DND-41 (cell line): ENCODE data around the gene TMTC2.

Experiments used
- EZH2 ChIP-seq: IDR thresholded peaks from 3 replicates; pipeline ENCODE4 v1.6.1; 2012; ENCODE audit warnings: borderline replicate concordance, low read depth, mild to moderate bottlenecking, moderate library complexity, low read length, inconsistent platforms; ENCODE audit not compliant: severe bottlenecking
- TF ChIP-seq, protein P1 (sequence below): IDR thresholded peaks from 2 replicates; pipeline ENCODE4 v1.5.1; 2012; ENCODE audit warnings: borderline replicate concordance, low read length, moderate library complexity, mild to moderate bottlenecking; ENCODE audit not compliant: poor library complexity, severe bottlenecking; ENCODE audit errors: extremely low read depth

DNA sequence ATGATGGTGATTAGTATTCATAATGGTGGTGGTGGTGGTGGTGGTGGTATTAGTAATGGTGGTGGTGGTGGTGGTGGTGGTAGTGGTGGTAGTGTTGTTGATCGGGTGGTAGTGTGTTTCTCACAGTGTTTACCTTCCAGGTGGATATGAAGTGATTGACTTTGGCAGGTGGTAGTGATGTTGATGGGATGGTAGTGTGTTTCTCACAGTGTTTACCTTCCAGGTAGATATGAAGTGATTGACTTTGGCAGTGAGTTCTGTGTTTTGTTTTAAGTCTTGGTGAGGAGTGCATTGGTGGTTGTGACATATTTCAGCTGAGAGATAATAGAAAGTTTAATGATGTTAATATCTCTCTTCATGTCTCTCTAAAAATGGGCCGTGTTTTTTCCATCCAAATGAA, 189.4 kb downstream of the TMTC2 start:
- TF ChIP-seq, protein P1, sequence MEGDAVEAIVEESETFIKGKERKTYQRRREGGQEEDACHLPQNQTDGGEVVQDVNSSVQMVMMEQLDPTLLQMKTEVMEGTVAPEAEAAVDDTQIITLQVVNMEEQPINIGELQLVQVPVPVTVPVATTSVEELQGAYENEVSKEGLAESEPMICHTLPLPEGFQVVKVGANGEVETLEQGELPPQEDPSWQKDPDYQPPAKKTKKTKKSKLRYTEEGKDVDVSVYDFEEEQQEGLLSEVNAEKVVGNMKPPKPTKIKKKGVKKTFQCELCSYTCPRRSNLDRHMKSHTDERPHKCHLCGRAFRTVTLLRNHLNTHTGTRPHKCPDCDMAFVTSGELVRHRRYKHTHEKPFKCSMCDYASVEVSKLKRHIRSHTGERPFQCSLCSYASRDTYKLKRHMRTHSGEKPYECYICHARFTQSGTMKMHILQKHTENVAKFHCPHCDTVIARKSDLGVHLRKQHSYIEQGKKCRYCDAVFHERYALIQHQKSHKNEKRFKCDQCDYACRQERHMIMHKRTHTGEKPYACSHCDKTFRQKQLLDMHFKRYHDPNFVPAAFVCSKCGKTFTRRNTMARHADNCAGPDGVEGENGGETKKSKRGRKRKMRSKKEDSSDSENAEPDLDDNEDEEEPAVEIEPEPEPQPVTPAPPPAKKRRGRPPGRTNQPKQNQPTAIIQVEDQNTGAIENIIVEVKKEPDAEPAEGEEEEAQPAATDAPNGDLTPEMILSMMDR = no peak
- TF ChIP-seq EZH2 = no peak
